ENCODE data around the gene GPS1.
A peak's percentile ranks its signal among the peaks of the same experiment; 100 is the strongest.

Gene GPS1

DNA sequence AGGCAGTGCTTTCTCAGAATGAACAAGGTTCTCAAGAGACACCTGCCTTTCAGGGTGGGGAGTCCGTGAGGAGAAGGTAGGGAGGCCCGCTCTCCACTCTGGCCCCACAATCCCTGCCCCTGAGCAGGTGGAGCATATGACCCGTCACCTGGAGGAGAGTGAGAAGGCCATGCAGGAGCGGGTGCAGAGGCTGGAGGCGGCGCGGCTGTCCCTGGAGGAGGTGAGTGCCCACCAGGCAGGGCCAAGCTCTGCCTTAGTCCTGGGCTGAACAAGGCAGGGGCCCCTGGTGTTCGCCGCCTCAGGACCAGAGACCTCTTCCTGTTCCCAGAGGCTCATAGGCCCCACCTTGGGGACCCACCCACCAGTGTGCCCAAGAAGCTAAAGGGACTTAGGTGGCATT lies 22.7 kb upstream of the GPS1 start:
- TF ChIP-seq FOXP2 (optimal IDR thresholded peaks at IDR 0.05; ENCODE audit: borderline replicate concordance, extremely low read depth, extremely low read length, insufficient read depth) (no peak), REST (IDR thresholded peaks at IDR 0.05; ENCODE audit: insufficient read depth in 1 of 2, low read depth in 2 of 2, low read length in 2 of 2) (no peak), SIN3A (IDR thresholded peaks at IDR 0.05; ENCODE audit: borderline replicate concordance, insufficient read depth, low read length) (no peak), TAF1 (IDR thresholded peaks at IDR 0.05; ENCODE audit: borderline replicate concordance, insufficient read depth, low read length) (no peak), POLR2AphosphoS5 (IDR thresholded peaks at IDR 0.05; ENCODE audit: low read depth, low read length) (no peak)

DNA sequence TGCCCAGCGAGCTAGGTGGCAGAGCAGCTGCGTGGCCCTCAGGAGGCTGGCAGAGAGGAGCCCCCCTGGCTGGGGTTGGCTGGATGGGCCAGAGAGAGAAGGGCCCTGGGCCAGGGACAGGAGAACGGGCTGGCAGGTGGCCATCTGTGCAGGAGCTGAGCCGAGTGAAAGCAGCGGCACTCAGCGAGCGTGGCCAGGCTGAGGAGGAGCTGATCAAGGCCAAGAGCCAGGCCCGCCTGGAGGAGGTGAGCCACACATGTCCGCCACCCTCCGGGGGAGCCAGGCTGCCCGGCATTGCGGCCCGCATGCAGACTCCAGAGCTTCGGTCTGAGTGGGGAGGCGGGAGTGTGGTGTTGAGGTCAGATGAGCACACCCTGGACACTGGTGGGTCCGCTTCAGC lies 22.3 kb upstream of the GPS1 start:
- TF ChIP-seq SIN3A (IDR thresholded peaks at IDR 0.05; ENCODE audit: borderline replicate concordance, insufficient read depth, low read length) (no peak), TAF1 (IDR thresholded peaks at IDR 0.05; ENCODE audit: borderline replicate concordance, insufficient read depth, low read length) (no peak), FOXP2 (optimal IDR thresholded peaks at IDR 0.05; ENCODE audit: borderline replicate concordance, extremely low read depth, extremely low read length, insufficient read depth) (no peak), POLR2AphosphoS5 (IDR thresholded peaks at IDR 0.05; ENCODE audit: low read depth, low read length) (no peak), REST (IDR thresholded peaks at IDR 0.05; ENCODE audit: insufficient read depth in 1 of 2, low read depth in 2 of 2, low read length in 2 of 2) (no peak)

DNA sequence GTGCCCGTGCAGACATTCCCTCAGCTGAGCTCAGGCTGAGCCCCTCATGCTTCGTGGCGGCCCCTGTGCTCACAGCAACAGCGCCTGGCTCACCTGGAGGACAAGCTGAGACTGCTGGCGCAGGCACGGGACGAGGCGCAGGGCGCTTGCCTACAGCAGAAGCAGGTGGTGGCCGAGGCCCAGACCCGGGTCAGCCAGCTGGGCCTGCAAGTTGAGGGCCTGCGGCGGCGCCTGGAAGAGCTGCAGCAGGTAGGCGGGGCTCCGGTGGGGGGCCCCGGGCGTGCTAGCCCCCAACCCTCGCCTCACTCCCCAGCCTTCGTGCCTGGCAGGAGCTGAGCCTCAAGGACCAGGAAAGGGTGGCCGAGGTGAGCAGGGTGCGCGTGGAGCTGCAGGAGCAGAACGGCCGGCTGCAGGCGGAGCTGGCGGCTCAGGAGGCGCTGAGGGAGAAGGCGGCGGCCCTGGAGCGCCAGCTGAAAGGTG lies 21.7 kb upstream of the GPS1 start:
- no peak for TF ChIP-seq POLR2AphosphoS5 (IDR thresholded peaks at IDR 0.05; ENCODE audit: low read depth, low read length)
- no peak for TF ChIP-seq TAF1 (IDR thresholded peaks at IDR 0.05; ENCODE audit: borderline replicate concordance, insufficient read depth, low read length)
- TF ChIP-seq REST (IDR thresholded peaks at IDR 0.05; ENCODE audit: insufficient read depth in 1 of 2, low read depth in 2 of 2, low read length in 2 of 2) = no peak
- no peak for TF ChIP-seq SIN3A (IDR thresholded peaks at IDR 0.05; ENCODE audit: borderline replicate concordance, insufficient read depth, low read length)
- TF ChIP-seq FOXP2 (optimal IDR thresholded peaks at IDR 0.05; ENCODE audit: borderline replicate concordance, extremely low read depth, extremely low read length, insufficient read depth) = no peak

- TF ChIP-seq SIN3A (IDR thresholded peaks at IDR 0.05; ENCODE audit: borderline replicate concordance, insufficient read depth, low read length) (0 out of 2 replicates have a peak, but pooled peaks have one; percentile 20), FOXP2 (optimal IDR thresholded peaks at IDR 0.05; ENCODE audit: borderline replicate concordance, extremely low read depth, extremely low read length, insufficient read depth) (no peak), POLR2AphosphoS5 (IDR thresholded peaks at IDR 0.05; ENCODE audit: low read depth, low read length) (peak; percentile 44; the same call in 1 of the 2 replicates)
Measured at GRCh38 chr17:82030470-82031302, 21.0 kb upstream of the GPS1 start.

- TF ChIP-seq POLR2AphosphoS5 (IDR thresholded peaks at IDR 0.05; ENCODE audit: low read depth, low read length) (no peak), SIN3A (IDR thresholded peaks at IDR 0.05; ENCODE audit: borderline replicate concordance, insufficient read depth, low read length) (no peak), REST (IDR thresholded peaks at IDR 0.05; ENCODE audit: insufficient read depth in 1 of 2, low read depth in 2 of 2, low read length in 2 of 2) (no peak), TAF1 (IDR thresholded peaks at IDR 0.05; ENCODE audit: borderline replicate concordance, insufficient read depth, low read length) (no peak), FOXP2 (optimal IDR thresholded peaks at IDR 0.05; ENCODE audit: borderline replicate concordance, extremely low read depth, extremely low read length, insufficient read depth) (no peak)
Measured at GRCh38 chr17:82031303-82031884, 20.3 kb upstream of the GPS1 start, which contains the start of gene RAC3. TSS of gene RAC3 (plus strand) at chr17:82031678. CDS start at chr17:82031762, 84 bp downstream.
